DND-41 (cell line): Measurements from ENCODE around the gene SIGLEC1.

ENCODE experiments used
- ATAC-seq: fragments of 200-7000 bp; cut with Tn5 transposase; 3 replicates; pipeline ENCODE4 v1.9.1; 2021; ENCODE audit warnings: low read depth; ENCODE audit not compliant: insufficient read depth
- DNase-seq: peaks from one replicate; pipeline ENCODE4 v3.0.0-alpha.2; 2020
- H2AFZ ChIP-seq: 2 replicates; pipeline ENCODE4 v1.6.0; 2012; ENCODE audit warnings: low read depth, low read length
- H3K27ac ChIP-seq: 2 replicates; pipeline ENCODE4 v1.5.1; 2012; ENCODE audit warnings: low read length, inconsistent platforms
- H3K27me3 ChIP-seq: fragments of 200-600 bp; sonication (generic); 2 replicates; pipeline ENCODE4 v1.6.0; 2012; ENCODE audit warnings: low read length, mild to moderate bottlenecking, inconsistent platforms; ENCODE audit not compliant: insufficient read depth, poor library complexity
- H3K36me3 ChIP-seq: 2 replicates; pipeline ENCODE4 v1.5.1; 2012; ENCODE audit warnings: low read length, inconsistent platforms; ENCODE audit not compliant: insufficient read depth
- H3K4me1 ChIP-seq: 2 replicates; pipeline ENCODE4 v1.5.1; 2012; ENCODE audit warnings: mild to moderate bottlenecking, low read length; ENCODE audit not compliant: insufficient read depth
- H3K4me2 ChIP-seq: 2 replicates; pipeline ENCODE4 v1.6.0; 2012; ENCODE audit warnings: mild to moderate bottlenecking, moderate library complexity, low read length, inconsistent platforms; ENCODE audit not compliant: insufficient read depth
- H3K4me3 ChIP-seq, 2 experiments: fragments of 200-600 bp in 1 of 2; shearing (Covaris generic) in 1 of 2; 2 replicates each; pipeline ENCODE4 v1.5.1; 2012 to 2016; ENCODE audit warnings: inconsistent platforms in 2 of 2, low read length in 2 of 2, mild to moderate bottlenecking in 2 of 2, low read depth in 1 of 2, moderate library complexity in 1 of 2
- H3K79me2 ChIP-seq: 2 replicates; pipeline ENCODE4 v1.6.0; 2012; ENCODE audit warnings: low read length, inconsistent platforms; ENCODE audit not compliant: insufficient read depth
- H3K9ac ChIP-seq: 2 replicates; pipeline ENCODE4 v1.6.0; 2012; ENCODE audit warnings: low read depth, mild to moderate bottlenecking, inconsistent platforms, low read length, moderate library complexity
- H3K9me3 ChIP-seq: 2 replicates; pipeline ENCODE4 v1.5.1; 2012; ENCODE audit warnings: low read length, moderate library complexity, mild to moderate bottlenecking, inconsistent platforms; ENCODE audit not compliant: insufficient read depth, severe bottlenecking
- H4K20me1 ChIP-seq: 2 replicates; pipeline ENCODE4 v1.6.0; 2012; ENCODE audit warnings: low read length; ENCODE audit not compliant: insufficient read depth
- CTCF ChIP-seq: IDR thresholded peaks from 2 replicates; pipeline ENCODE4 v1.5.1; 2012; ENCODE audit warnings: borderline replicate concordance, low read length, moderate library complexity, mild to moderate bottlenecking; ENCODE audit not compliant: poor library complexity, severe bottlenecking; ENCODE audit errors: extremely low read depth
- EZH2 ChIP-seq: IDR thresholded peaks from 3 replicates; pipeline ENCODE4 v1.6.1; 2012; ENCODE audit warnings: borderline replicate concordance, low read depth, mild to moderate bottlenecking, moderate library complexity, low read length, inconsistent platforms; ENCODE audit not compliant: severe bottlenecking

Gene SIGLEC1

GRCh38 chr20:3705491-3705969 lies 6.9 kb downstream of the SIGLEC1 start:
- peaks cover 8% of the 10 kb centered on the region; the same call in 1 of the 2 replicates for H4K20me1 ChIP-seq
- no peaks in the 10 kb centered on the region for H3K27me3 ChIP-seq
- ATAC-seq: no peak
- no peaks in the 10 kb centered on the region for H3K4me1 ChIP-seq
- no peak overlapping the region for H3K4me2 ChIP-seq
- TF ChIP-seq EZH2: no peak
- TF ChIP-seq CTCF: no peak
- H3K36me3 ChIP-seq: no peaks in the 10 kb centered on the region
- no peak for DNase-seq
- H2AFZ ChIP-seq: no peak overlapping the region
- H3K4me3 ChIP-seq: no peak overlapping the region
- no peaks in the 10 kb centered on the region for H3K9me3 ChIP-seq
- H3K79me2 ChIP-seq: no peaks in the 10 kb centered on the region
- no peak overlapping the region for H3K9ac ChIP-seq
- no peak overlapping the region for H3K27ac ChIP-seq

GRCh38 chr20:3704087-3704486 lies 8.3 kb downstream of the SIGLEC1 start:
- Histone ChIP-seq H3K4me3 (no peak overlapping the region), H3K27ac (no peak overlapping the region), H3K9ac (no peak overlapping the region), H3K27me3 (no peaks in the 10 kb centered on the region), H3K36me3 (no peaks in the 10 kb centered on the region), H3K9me3 (no peaks in the 10 kb centered on the region), H3K79me2 (no peaks in the 10 kb centered on the region), H3K4me1 (no peaks in the 10 kb centered on the region), H2AFZ (no peak overlapping the region), H3K4me2 (no peak overlapping the region), H4K20me1 (peaks cover 2% of the 10 kb centered on the region; the same call in 1 of the 2 replicates)
- DNase-seq (no peak), ATAC-seq (no peak)
- no peak for TF ChIP-seq EZH2
- TF ChIP-seq CTCF: no peak

- no peak overlapping the region for H3K4me2 ChIP-seq
- H3K27ac ChIP-seq: no peak overlapping the region
- H3K79me2 ChIP-seq: no peaks in the 10 kb centered on the region
- ATAC-seq: no peak
- H3K36me3 ChIP-seq: no peaks in the 10 kb centered on the region
- no peak overlapping the region for H3K4me3 ChIP-seq
- no peaks in the 10 kb centered on the region for H3K4me1 ChIP-seq
- no peaks in the 10 kb centered on the region for H3K9me3 ChIP-seq
- no peak overlapping the region for H3K9ac ChIP-seq
- no peaks in the 10 kb centered on the region for H3K27me3 ChIP-seq
- no peak overlapping the region for H2AFZ ChIP-seq
- no peak for TF ChIP-seq EZH2
- TF ChIP-seq CTCF: no peak
- H4K20me1 ChIP-seq: peaks cover 2% of the 10 kb centered on the region; the same call in 1 of the 2 replicates
- DNase-seq: no peak
Observed at GRCh38 chr20:3702611-3703391, 9.6 kb downstream of the SIGLEC1 start.
